HG03457 (cell line): ENCODE measurements around the gene BRMS1L.
A peak's percentile ranks its signal among the peaks of the same experiment; 100 is the strongest.
"Not testable (repeated sequence)": the region's sequence is repeated elsewhere in the genome, so short reads cannot be mapped to it uniquely, and the experiment has no call there.

Experiments used
- ATAC-seq: cut with Tn5 transposase; IDR thresholded peaks from one replicate; pipeline ENCODE4 v1.9.1; 2021; ENCODE audit warnings: moderate number of reproducible peaks; ENCODE audit not compliant: unreplicated experiment

The BRMS1L gene

DNA sequence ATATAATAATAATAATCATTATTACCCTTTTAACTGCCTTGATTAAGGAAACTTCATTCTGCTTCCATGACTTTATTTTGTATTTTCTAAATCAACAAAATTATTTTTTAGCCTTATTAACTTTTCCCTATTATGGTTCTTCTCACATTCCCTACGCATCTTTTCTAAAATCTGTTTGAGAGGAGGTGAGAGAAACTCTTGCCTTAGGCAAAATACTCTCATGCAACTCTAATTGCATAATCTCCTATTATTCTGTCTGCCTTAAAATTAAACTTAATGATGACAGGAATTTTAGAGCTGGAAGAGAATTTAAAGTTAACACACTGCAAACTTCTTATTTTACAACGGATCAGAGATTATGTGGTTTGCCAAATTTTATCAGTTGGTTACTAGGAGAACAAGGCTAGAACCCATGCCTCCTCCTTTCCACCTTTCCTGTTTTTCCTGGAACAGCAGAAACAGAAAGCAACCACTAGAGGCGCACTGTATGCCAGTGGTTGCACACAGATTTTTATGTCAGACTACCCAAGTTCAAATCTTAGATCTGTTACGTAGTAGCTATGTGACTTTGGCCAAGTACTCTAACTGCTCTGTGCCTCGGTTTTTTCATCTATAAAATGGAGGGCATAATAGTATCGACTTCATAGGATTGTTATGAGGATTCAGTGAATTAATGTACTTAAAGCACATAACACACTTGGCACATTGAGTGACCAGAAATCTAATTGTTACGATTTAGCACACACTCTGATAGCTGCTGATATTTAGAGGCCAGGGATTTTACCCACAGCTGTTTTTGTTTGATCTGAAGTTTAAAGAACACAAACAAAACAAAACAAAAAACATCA is 4.3 kb upstream of the BRMS1L start:
- no peak for ATAC-seq

DNA sequence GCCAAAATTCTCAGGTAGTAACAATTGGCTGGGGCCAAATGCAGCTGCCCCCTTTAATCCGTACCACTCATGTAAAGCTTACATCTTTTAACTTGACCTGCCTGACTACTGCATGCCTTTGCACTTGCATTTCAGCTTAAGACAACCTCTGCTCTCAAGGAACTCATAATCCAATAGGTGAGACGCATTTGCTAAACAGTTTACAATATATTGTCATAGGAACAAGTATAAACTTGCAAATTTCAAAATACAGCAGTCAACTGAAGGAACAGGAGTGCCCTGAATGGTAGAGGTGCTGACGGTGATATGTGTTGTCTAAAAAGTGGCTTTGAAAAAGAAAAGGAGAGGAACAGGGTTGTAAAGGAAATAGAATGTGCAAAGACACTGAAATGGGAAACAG is 3.6 kb upstream of the BRMS1L start:
- ATAC-seq, result no peak

DNA sequence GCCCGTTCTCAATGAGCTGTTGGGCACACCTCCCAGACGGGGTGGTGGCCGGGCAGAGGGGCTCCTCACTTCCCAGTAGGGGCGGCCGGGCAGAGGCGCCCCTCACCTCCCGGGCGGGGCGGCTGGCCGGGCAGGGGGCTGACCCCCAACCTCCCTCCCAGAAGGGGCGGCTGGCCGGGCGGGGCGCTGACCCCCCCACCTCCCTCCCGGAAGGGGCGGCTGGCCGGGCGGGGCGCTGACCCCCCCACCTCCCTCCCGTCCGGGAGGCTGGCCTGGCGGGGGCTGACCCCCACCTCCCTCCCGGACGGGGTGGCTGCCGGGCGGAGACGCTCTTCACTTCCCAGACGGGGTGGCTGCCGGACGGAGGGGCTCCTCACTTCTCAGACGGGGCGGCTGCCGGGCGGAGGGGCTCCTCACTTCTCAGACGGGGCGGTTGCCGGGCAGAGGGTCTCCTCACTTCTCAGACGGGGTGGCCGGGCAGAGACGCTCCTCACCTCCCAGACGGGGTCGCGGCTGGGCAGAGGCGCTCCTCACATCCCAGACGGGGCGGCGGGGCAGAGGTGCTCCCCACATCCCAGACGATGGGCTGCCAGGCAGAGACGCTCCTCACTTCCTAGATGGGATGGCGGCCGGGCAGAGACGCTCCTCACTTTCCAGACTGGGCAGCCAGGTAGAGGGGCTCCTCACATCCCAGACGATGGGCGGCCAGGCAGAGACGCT is 1.5 kb upstream of the BRMS1L start:
- ATAC-seq, result not testable (repeated sequence)

DNA sequence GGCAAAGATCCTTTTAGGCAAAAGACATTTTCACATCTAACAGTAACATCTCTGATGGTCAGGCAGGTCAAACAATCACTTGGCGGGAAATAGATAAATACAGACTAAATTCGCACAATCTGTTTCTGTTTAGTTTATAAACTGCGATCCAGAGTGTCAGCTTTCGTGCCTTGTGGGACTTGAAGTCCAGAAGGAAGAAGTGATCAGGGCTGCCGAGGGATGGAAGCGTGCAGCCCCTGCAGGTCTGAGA is 245 bp upstream of the BRMS1L start:
- no peak for ATAC-seq

DNA sequence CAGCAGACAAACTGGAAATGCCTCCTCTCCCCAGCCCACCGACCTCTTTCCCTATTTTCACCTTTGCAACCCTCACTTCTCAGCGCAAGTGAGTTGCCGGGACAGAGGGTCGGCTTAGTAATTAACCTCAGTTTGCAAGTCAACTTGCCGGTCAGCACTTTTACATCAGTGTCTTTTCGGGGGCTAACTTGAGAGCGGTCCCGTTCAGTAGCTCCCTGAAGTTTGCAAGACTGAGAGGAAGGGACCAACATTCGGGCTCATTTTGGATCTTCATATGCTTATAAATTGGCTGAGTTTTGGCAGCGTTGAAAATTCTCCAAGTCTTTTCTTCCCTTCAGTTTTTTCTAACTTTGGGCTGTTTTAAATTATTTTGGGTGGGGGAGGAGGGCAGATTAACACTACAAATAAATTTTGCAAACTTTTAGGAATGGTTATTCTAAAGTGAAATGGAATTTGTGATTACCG is 846 bp downstream of the BRMS1L start:
- no peak for ATAC-seq

DNA sequence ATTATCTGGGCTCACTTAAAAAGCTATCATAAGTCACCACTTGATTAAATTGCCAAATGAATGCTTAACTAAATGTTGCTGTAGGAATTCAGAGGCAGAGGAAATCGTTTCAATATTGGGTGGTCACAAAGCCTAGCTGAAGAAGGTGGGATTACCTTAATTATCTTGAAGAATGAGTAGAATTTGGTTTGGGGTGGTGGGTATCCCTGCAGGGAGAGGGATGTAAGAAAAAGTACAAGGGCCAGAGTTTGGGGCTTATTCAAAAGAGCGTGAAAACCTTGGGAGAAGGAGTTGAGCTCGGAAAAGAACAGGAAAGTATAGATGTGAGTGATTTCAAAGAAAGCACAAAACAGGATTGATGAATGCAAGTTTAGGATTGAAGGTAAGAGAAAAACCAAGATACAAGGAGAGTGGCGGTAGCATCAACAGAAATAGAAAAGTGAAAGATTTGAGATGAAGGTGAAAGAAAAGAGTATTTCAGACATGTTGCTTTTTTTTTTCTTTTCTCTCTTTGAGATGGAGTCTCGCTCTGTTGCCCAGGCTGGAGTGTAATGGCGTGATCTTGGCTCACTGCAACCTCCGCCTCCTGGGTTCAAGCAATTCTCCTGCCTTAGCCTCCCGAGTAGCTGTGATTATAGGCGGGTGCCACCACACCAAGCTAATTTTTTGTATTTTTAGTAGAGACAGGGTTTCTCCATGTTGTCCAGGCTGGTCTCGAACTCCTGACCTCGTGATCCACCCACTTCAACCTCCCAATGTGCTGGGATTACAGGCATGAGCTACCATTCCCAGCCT is 1.7 kb downstream of the BRMS1L start:
- no peak for ATAC-seq

DNA sequence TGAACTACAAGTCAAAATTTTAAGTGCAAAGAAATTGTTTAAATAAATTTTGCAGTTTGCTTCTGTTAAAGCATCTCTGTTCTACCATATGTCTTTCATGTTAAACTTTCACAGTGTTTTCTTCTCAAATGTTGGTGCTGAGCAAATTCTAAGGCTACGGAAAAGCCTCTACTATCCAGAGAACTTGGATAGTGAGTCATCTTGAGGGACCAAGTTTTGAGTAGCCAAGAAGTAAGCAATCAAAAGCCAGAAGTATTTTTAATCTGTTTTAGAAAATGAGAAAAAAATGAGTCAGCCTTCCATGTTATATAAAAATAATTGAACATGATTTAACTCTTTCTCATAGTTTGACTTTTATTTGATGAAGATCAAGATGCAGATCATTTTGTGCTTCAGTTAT is 3.3 kb downstream of the BRMS1L start:
- no peak for ATAC-seq

DNA sequence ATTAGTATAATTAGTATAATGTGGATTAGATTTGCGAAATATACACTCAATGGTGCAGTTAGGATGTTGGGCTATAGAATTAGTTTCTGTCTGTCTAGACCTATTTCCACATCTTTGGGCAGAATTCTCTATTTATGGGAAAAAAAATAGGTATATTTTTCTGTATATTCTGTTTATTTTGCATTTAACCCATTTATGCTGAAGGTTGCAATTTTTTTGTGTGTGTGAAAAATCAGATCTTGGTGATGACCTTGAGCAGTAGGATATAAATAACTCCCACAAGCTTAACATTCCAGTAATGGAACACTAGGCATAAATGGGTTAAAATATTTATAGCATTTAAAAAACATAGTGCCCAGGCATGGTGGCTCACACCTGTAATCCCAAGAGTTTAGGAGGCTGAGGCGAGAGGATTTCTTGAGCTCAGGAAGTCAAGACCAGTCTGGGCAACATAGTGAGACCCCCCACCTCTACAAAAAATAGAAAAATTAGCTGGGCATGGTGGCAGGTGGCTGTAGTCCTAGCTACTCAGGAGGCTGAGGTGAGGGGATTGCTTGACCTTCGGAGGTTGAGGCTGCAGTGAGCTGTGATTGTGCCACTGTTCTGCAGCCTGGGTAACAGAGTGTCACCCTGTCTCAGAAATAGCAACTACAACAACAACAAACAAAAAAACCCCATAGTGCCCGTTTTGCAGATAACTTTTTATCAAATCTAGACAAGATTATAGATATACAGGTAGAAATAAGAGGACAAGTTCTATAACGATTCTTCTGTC is 9.3 kb downstream of the BRMS1L start:
- ATAC-seq, result no peak

DNA sequence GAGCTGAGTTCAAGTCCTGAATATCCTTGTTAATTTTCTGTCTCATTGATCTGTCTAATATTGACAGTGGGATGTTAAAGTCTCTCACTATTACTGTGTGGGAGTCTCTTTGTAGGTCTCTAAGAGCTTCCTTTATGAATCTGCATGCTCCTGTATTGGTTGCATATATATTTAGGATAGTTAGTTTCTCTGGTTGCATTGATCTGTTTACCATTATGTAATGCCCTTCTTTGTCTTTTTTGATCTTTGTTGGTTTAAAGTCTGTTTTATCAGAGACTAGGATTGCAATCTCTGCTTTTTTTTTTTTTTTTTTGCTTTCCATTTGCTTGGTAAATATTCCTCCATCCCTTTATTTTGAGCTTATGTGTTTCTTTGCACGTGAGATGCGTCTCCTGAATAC is 15.6 kb downstream of the BRMS1L start:
- ATAC-seq, result not testable (repeated sequence)

DNA sequence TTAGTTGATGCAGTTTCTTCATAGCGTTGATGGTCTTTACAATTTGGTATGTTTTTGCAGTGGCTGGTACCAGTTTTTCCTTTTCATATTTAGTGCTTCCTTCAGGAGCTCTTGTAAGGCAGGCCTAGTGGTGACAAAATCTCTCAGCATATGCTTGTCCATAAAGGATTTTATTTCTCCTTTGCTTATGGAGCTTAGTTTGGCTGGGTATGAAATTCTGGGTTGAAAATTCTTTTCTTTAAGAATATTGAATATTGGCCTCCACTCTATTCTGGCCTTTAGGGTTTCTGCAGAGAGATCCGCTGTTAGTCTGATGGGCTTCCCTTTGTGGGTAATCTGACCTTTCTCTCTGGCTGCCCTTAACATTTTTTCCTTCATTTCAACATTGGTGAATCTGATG is 16.1 kb downstream of the BRMS1L start:
- ATAC-seq, result not testable (repeated sequence)

DNA sequence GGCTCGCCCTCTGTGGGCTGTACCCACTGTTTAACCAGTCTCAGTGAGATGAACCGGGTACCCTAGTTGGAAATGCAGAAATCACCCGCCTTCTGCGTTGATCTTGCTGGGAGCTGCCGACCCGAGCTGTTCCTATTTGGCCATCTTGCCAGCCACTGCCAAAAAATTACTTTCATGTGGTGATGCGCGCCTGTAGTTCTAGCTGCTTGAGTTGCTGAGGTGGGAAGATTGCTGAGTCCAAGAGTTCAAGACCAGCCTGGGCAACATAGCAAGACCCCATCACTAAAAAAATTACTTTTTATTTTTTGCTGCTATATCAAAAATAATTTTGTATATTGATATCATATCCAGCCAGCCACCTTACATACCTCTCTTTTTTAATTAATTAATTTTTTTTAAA is 18.4 kb downstream of the BRMS1L start:
- no peak for ATAC-seq

DNA sequence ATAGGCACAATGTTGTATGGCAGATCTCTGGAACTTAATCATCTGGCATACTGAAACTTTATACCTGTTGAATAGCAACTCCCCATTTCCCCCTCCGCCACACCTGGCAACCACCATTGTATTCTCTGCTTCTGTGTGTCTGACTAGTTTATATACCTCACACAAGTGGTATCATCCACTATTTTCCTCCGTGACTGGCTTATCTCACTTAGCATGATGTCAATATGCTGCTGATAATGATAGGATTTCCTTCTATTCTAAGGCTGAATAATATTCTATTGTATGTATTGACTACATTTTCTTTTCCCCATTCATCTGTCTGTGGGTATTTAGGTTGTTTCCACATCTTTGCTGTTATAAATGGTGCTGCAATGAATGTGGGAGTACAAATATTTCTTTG is 21.5 kb downstream of the BRMS1L start:
- ATAC-seq, result no peak

DNA sequence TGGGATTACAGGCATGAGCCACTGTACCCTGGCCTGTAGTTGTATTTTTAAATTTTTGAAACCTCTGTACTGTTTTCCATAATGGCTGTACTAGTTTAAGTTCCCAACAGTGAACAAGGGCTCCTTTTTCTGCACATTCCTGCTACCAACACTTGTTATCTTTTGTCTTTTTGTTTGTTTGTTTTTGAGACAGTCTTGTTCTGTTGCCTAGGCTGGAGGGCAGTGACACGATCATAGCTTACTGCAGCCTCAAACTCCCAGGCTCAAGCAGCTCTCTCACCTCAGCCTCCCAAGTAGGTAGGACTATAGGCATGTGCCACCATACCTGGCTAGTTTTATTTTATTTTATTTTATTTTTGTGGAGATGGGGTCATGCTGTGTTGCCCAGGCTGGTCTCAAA is 23.0 kb downstream of the BRMS1L start:
- no peak for ATAC-seq

DNA sequence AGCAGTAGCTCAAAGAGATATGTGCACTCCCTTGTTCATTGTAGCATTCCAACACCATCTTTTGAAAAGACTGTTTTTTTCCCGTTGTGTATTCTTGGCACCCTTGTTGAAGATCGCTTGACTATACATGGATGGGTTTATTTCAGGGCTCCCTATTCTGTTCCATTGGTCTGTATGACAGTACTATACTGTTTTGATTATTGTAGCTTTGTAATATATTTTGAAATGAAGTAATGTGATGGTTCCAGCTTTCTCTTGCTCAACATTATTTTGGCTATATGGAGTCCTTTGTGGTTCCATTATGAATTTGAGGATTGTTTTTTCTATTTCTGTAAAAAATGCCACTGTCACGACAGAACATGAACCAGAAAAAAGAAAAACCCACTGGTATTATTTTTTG is 25.7 kb downstream of the BRMS1L start:
- ATAC-seq, result no peak

DNA sequence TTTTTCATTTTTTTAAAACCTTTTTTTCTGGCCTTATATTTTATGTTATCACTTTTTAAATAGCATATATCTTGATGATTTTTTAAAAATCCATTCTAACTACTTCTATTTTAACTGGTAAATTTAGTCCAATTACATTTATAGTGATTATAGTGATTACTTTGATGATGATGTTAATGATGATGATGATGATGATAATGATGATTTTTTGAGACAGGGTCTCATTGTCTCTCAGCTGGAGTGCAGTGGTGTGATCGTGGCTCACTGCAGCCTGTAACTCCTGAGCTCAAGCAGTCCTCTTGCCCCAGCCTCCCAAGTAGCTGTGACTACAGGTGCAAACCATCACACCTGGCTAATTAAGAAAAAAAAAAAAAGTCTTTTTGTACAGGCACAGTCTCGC is 27.1 kb downstream of the BRMS1L start:
- ATAC-seq, result no peak

DNA sequence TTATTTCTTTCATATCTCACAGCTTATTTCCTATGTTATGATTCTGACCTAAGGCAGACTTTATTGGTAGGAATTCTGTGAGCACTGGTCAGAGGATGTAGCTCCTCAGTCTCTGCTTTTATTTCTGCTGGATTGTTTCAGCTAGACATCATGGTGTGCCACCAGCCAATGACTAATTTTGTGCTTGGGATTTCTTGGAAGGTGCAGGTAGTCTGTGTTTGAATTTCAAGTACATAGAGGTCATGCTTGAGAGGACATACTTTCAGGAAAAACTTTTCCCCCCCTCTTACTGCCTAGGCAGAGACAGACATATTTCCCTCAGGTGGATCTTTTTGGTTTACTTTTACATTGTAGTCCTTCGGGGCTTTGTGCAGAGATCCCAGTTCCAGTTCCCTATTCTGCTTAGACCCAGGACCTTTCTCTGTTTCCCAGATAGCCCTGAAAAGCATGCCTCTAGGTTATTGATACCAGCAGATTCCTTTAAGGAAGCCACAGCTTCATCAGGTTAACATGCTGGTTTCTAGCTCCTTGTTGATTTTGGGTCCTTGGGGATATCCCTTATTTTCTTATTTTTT is 28.6 kb downstream of the BRMS1L start:
- ATAC-seq, result no peak

DNA sequence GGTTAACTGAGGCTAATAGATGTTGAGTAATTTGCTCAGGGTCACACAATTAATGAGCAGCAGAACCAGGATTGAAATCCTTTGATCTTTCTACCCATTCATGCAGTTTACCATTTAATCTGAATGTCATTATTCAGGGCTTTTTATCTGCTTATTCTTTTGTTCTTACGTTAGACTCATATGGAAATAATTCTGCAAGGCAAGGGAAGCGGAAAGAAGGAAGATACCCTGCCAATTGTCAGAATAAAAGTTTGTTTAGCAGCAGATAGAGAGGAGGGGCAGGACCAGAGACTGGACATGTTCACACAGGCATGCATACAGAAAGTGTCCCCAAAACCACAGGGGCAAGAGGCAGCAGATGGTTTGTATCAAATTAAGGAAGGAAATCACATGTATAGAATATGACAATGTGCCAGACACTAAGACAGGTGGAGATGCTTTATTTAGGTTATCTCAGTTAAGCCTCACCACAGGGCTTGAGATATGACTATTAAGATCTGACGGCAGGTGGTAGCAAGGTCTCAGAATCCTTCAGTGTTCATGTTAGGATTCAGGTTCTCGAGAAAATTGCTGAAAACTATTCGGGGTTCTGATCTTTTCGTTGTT is 29.8 kb downstream of the BRMS1L start:
- peak; percentile 96 for ATAC-seq

DNA sequence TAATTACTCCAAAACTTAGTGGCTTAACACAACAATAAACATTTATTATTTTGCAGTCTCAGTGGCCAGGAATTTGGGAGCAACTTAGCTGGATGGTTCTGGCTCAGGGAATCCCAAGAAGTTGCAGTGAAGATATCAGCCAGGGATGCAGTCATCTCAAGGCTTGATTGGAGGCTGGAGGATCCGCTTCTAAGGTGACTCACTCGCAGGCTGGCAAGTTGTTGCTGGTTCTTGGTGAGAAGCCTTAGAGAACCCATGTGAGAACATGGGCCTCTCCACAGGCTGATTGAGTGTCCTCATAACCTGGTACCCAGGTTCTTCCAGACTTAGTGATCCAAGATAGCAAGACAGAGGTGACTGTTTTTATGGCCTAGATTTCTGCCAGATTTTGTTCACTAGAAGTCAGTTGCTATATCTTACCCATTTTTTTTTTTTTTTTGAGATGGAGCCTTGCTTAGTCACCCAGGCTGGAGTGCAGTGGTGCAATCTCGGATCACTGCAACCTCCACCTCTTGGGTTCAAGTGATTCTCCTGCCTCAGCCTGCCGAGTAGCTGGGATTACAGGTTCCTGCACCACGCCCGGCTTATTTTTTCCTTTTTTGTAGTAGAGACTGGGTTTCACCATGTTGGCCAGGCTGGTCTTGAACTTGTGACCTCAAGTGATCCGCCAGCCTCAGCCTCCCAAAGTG is 32.5 kb downstream of the BRMS1L start:
- no peak for ATAC-seq

DNA sequence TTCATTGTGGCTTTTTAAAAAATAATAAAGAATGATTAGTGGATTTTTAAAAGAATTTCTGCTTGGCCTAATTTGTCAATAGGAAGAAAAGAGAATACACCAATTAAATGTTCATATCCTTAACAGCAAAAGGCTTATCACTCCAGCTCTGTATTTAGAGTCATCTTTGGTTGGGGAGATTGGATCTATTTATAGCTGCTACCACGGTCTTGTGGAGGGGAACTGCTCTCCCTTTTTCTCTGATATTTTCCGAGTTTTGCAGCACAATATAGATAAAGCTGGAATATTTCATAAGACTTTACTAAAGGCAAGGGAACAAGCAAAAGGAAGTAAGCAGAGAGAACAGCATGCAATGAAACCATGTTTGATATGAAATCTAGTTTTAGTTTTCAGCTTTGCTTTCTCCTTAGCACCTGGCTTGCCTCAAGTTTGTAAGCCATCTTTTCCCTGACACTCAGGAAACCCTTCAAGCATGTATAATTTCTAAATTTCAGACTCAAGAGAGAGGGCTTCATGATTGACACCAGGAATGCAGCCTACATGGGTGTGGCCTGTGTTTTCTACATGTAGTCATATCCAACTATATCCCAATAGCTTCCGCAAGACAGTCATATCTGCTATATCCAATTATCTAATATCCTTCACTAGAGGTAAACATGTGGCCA is 35.2 kb downstream of the BRMS1L start:
- no peak for ATAC-seq
